NCI-H1417 treated with DMSO at 0.1 percent for 48 hours (cell line): ENCODE data around the gene MYO7A.

Experiments used
- DNase-seq: peaks from one replicate; lab custom pipeline; 2025; lab: John Stamatoyannopoulos, UW

MYO7A gene

DNA sequence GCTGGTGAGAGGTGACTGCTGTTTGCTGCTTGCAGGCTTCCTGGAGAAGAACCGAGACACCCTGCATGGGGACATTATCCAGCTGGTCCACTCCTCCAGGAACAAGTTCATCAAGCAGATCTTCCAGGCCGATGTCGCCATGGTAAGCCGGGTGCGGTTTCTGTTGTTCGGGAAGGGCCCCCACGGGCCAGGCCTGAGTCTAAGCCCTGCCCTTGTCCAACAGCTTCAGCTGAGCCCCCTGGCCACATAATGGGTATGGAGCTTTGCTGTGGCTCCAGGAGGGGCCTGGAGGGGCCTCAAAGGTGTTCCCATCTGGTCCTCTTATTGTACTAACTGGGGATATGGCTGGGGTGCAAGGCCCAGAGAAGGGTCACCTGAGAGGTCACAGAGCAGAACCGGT is 38.0 kb downstream of the MYO7A start:
- no peak for DNase-seq

GRCh38 chr11:77167111-77167626 is 39.1 kb downstream of the MYO7A start:
- DNase-seq = no peak

DNA sequence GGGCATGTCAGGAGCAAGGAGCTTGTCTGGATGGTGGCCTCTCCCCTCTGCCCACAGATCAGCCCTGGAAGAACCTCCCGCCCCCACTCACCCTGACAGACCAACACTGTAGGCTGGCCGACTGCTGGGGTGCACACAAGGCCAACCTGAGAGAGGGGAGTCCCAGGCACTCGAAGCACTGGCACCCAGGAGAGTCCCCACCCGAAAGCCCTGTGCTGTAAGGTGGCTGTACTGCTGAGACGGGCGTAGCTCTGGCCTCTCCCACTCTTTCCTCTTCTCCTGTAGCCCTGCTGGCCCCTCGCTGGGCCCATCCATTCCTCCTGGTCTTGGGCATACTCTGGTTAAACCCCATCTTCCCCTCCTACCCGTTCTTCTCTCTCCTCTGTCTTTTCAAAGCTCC is 39.7 kb downstream of the MYO7A start:
- no peak for DNase-seq

DNA sequence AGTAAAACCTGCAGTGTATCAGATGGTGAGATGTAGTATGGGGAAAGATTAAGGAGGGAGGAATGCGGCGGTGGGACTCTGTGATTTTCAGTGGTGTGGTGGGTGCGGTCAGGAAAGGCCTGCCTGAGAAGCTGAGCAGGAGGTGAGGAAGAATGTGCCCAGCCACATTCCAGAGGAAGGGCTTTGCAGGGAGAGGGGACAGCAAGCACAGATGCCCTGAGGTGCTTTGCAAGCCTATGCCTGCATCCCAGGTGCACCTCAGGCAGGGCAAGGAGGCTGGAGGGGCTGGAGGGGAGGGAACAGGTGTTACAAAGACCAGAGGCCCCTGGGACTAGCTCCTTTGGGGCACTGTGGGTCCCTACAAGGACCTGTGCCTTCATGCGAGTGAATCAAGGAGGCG is 42.1 kb downstream of the MYO7A start:
- no peak for DNase-seq

DNA sequence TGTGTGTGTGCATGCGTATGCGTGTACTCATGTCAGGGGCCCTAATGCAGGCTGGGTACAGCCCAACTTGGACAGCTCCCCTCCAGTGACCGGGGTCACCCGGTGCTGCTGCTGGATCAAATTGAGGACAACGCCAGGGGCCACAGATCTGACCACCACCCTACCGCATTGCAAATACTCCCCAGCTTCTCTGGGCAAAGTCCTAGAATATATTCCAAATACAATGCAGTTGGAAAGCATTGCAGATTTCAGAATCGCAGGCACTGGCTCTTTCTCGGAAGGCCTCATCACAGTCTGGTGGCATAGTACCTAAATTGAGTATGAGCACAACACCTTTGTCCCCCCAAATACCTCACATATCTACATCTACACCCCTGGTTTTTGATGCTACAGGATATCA is 43.2 kb downstream of the MYO7A start:
- DNase-seq = no peak

DNA sequence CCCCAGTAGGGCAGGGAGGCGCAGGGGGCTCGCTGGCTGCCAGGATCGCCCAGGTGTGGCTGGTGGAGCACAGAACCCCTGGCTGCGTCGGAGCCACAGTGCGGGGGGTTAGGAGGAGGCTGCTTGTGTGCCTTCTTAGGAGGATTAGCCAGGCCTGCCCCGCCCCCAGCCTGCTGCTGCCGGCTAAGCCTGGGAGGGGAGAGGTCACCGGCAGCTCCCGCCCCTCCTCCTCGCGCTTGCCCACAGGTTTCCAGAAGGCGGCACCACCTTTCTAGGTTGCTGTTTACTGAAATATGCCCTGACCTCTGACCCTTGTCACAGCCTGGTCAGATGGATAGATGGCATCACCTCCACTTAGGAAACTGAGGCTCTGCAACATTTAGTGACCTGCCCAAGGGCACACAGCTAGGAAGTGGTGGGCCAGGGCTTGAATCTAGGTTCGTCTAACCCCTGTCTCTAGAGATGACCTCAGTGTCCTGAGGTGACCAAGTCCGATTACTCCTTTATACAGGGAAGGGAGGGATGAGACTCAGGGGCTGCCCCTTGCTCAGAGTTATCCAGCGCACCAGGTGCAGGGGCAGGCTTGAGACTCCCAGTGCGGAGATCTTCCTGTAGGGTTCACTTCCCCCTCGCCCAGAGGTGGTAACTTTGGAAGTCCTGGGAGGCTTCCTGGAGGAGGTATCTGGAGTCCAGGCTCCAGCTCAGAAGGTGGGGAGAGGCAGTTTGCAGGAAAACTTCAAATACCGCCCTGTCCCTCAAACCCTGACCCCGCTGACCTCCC is 44.0 kb downstream of the MYO7A start:
- no peak for DNase-seq

DNA sequence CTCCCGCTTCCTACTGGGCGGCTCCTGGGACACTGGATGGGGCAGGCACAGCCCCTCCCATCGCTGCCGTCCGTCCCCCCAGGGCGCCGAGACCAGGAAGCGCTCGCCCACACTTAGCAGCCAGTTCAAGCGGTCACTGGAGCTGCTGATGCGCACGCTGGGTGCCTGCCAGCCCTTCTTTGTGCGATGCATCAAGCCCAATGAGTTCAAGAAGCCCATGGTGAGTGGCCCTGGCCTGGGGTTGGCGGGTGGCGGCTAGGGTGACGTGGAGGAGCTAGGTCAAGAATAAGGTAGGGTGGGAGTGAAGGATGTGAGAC is 44.6 kb downstream of the MYO7A start:
- DNase-seq = no peak

DNA sequence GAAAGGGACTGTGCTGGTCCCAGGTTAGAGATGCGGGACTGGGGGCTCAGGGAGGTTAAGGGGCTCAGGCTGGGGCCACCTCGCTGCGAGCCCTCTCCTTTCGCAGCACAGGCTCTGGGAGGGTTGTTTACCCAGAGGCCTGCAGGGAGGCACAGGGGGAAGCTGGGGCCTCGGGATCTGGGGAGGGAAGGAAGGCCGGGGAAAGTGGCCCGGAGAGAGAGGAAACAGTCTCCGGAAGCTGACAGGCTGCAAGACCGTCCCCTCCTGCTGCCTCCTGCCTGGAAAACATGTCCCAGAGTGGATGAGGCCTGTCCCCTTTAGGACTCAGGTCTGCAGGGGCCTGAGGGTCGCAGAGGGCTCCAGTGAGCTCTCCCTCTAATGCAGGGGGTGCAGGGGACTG is 45.4 kb downstream of the MYO7A start:
- no peak for DNase-seq

GRCh38 chr11:77174559-77174958 is 46.5 kb downstream of the MYO7A start:
- peak; percentile 54 for DNase-seq

- DNase-seq = no peak
Observed at GRCh38 chr11:77175021-77175842, 47.2 kb downstream of the MYO7A start.

GRCh38 chr11:77175869-77176539 is 48.0 kb downstream of the MYO7A start:
- DNase-seq = no peak

DNA sequence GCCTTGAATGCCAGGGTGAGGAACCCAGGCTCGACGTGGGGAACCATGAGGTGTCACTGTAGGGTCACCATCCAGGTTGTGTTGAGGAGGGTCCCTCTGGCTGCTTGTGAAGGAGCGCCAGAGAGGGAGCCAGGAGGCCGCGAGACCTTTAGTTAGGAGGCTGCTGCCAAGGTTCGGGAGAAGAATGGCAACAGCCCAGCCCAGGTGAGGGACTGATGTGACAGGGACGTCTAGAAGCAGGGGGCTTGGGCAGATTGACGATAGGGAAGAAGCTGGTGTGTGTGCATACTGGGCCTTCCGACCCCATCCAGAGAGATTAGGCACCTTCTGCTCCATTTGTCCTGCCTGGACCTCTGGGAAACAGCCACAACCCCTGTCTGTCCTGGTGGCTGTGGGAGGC is 49.0 kb downstream of the MYO7A start:
- DNase-seq = no peak

GRCh38 chr11:77178150-77178549 is 50.1 kb downstream of the MYO7A start:
- no peak for DNase-seq

GRCh38 chr11:77179048-77179447 is 51.0 kb downstream of the MYO7A start:
- DNase-seq = no peak

DNA sequence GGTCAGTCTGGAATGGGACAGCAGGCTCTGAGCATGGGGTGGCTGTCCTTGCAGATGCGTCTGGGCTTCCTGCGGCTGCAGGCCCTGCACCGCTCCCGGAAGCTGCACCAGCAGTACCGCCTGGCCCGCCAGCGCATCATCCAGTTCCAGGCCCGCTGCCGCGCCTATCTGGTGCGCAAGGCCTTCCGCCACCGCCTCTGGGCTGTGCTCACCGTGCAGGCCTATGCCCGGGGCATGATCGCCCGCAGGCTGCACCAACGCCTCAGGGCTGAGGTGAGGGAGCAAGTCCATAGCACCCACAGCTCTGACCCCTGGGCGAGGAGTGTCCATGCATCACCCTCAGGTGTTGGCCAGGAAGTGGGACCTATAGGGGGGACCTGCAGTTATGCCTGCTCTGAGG is 51.6 kb downstream of the MYO7A start:
- DNase-seq = no peak

DNA sequence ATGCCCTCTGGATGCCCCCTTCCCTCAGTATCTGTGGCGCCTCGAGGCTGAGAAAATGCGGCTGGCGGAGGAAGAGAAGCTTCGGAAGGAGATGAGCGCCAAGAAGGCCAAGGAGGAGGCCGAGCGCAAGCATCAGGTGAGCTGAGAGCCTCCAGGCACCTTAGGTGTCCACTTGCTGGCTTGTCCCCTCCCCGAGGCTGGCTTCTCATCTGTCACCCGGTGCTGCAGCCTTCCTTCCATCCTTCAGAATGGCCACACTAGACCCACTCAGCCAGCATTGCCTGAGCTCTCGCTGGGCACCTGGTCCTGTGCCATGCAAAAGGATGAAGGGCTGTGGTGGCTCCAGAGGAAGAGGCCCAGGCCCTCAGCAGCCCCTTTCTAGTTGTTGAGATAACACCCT is 52.3 kb downstream of the MYO7A start:
- no peak for DNase-seq

- no peak for DNase-seq
Observed at GRCh38 chr11:77181226-77181625, 53.2 kb downstream of the MYO7A start.

DNA sequence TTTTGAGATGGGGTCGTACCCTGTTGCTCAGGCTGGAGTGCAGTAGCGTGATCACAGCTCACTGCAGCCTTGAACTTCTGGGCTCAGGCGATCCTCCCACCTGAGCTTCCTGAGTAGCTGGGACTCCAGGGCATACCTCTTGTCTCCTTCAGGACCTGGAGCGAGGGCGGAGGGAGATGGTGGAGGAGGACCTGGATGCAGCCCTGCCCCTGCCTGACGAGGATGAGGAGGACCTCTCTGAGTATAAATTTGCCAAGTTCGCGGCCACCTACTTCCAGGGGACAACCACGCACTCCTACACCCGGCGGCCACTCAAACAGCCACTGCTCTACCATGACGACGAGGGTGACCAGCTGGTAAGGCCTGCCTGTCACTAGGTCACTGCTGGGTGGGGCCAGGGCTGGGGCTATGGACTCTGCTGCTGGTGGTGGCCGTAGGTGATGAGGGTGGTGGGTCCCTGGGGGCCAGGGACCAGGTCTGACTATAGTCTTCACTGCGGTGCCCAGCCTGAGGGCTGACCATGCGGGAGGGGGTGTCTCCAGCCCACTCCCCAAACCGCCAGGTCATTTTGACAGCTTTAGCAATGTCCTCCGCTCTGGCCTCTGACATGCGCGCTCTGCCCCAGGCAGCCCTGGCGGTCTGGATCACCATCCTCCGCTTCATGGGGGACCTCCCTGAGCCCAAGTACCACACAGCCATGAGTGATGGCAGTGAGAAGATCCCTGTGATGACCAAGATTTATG is 53.9 kb downstream of the MYO7A start:
- DNase-seq = no peak

GRCh38 chr11:77182542-77183430 is 54.7 kb downstream of the MYO7A start:
- no peak for DNase-seq

GRCh38 chr11:77183431-77183984 is 55.5 kb downstream of the MYO7A start:
- no peak for DNase-seq
